Superior temporal gyrus (tissue), 1 donor: ENCODE measurements around the gene DPP9.

Source experiments
- DNase-seq: peaks from one replicate; pipeline ENCODE4 v3.0.0-alpha.2; 2016; ENCODE audit errors: extremely low spot score

The DPP9 gene

GRCh38 chr19:4633140-4633967 lies 90.3 kb downstream of the DPP9 start:
- DNase-seq: peak; percentile 32
